ENCODE results near the gene ASB17.
"Not testable (repeated sequence)": the region's sequence is repeated elsewhere in the genome, so short reads cannot be mapped to it uniquely, and the experiment has no call there.

The ASB17 gene

GRCh38 chr1:75954586-75954985 lies 22.4 kb upstream of the ASB17 start:
- DNase-seq (ENCODE audit: low spot score) = no peak
- TF ChIP-seq CTCF (IDR thresholded peaks at IDR 0.05; ENCODE audit: extremely low read depth, missing control alignments) = no peak

GRCh38 chr1:75953461-75953860 lies 21.3 kb upstream of the ASB17 start:
- TF ChIP-seq CTCF (IDR thresholded peaks at IDR 0.05; ENCODE audit: extremely low read depth, missing control alignments) = no peak
- DNase-seq (ENCODE audit: low spot score) = no peak

- no peak for DNase-seq (ENCODE audit: low spot score)
- no peak for TF ChIP-seq CTCF (IDR thresholded peaks at IDR 0.05; ENCODE audit: extremely low read depth, missing control alignments)
Measured at GRCh38 chr1:75952016-75952415, 19.8 kb upstream of the ASB17 start.

- no peak for DNase-seq (ENCODE audit: low spot score)
- no peak for TF ChIP-seq CTCF (IDR thresholded peaks at IDR 0.05; ENCODE audit: extremely low read depth, missing control alignments)
Measured at GRCh38 chr1:75950176-75950575, 18.0 kb upstream of the ASB17 start.

GRCh38 chr1:75943037-75943436 lies 10.8 kb upstream of the ASB17 start:
- not testable (repeated sequence) for DNase-seq (ENCODE audit: low spot score)

GRCh38 chr1:75937034-75937433 lies 4.8 kb upstream of the ASB17 start:
- TF ChIP-seq CTCF (IDR thresholded peaks at IDR 0.05; ENCODE audit: extremely low read depth, missing control alignments) = no peak
- DNase-seq (ENCODE audit: low spot score) = no peak

- no peak for DNase-seq (ENCODE audit: low spot score)
- TF ChIP-seq CTCF (IDR thresholded peaks at IDR 0.05; ENCODE audit: extremely low read depth, missing control alignments) = no peak
Measured at GRCh38 chr1:75922698-75923097, 9.5 kb downstream of the ASB17 start.

GRCh38 chr1:75916834-75917233 lies 15.4 kb downstream of the ASB17 start:
- no peak for TF ChIP-seq CTCF (IDR thresholded peaks at IDR 0.05; ENCODE audit: extremely low read depth, missing control alignments)
- no peak for DNase-seq (ENCODE audit: low spot score)
